ENCODE data around the gene RALGAPA2. TPM values are rescaled to one million over a fixed set of nuclear protein-coding genes. Genes with fewer than 3 reads are reported as not detected.

RALGAPA2 gene
- total RNA-seq, 1 experiment from 2014 or later = 9.8 TPM

DNA sequence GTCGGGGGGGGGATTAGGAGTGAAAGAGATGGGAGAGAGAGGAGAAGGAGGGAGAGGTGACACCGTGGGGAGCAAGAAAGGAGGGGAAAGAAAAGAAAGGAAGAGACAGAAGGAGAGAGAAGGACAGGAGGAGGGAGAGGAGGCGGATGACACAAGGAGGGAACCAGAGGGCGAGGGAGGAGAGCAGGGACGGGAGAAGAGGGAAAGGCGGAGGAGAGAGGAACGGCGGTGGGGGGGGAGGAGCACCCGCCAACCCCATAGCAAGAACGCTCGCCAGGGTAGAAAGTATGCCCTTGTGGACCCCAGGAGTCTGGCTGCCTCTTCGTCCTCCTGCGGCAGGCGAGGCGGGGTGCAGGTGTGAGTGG, 349.0 kb downstream of the RALGAPA2 start:
- ATAC-seq (no peak), DNase-seq (no peak)
- CTCF ChIA-PET = no interaction called here
- peak overlapping the region; percentile 40 for H3K4me2 ChIP-seq (ENCODE audit: low read length)
- H4K20me1 ChIP-seq (ENCODE audit: low read length) = no peaks in the 10 kb centered on the region
- H3K36me3 ChIP-seq (ENCODE audit: low read depth, low read length) = no peaks in the 10 kb centered on the region
- no peaks in the 10 kb centered on the region for H3K9me3 ChIP-seq (ENCODE audit: low read length)
- no peaks in the 10 kb centered on the region for H3K9me2 ChIP-seq (replicated peaks; ENCODE audit: low read length)
- no peaks in the 10 kb centered on the region for H3F3A ChIP-seq (ENCODE audit: low read length, unreplicated experiment)
- no peak overlapping the region for H3K9ac ChIP-seq (ENCODE audit: low read length)
- H3K79me2 ChIP-seq (ENCODE audit: low read length) = no peaks in the 10 kb centered on the region
- POLR2A ChIA-PET (ENCODE audit: unreplicated experiment) = no interaction called here
- H3K27me3 ChIP-seq (ENCODE audit: low read length) = peaks cover 63% of the 10 kb centered on the region
- BruUV-seq (replicated peaks) = no TSS peak
- no peak overlapping the region for H3K27ac ChIP-seq (ENCODE audit: low read length)
- peaks cover 5% of the 10 kb centered on the region; the same call in 1 of the 2 replicates for H3K4me1 ChIP-seq (ENCODE audit: insufficient read depth, low read length)
- intact Hi-C loops (cut with micrococcal nuclease) = loop anchor here (5.0 kb wide), 1 partner anchor 89 kb away; no protein-coding TSS in a partner anchor
- TF ChIP-seq, protein P1, sequence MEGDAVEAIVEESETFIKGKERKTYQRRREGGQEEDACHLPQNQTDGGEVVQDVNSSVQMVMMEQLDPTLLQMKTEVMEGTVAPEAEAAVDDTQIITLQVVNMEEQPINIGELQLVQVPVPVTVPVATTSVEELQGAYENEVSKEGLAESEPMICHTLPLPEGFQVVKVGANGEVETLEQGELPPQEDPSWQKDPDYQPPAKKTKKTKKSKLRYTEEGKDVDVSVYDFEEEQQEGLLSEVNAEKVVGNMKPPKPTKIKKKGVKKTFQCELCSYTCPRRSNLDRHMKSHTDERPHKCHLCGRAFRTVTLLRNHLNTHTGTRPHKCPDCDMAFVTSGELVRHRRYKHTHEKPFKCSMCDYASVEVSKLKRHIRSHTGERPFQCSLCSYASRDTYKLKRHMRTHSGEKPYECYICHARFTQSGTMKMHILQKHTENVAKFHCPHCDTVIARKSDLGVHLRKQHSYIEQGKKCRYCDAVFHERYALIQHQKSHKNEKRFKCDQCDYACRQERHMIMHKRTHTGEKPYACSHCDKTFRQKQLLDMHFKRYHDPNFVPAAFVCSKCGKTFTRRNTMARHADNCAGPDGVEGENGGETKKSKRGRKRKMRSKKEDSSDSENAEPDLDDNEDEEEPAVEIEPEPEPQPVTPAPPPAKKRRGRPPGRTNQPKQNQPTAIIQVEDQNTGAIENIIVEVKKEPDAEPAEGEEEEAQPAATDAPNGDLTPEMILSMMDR (conservative IDR thresholded peaks at IDR 0.05; ENCODE audit: low read depth, low read length) = no peak
- TF ChIP-seq EZH2 (IDR thresholded peaks at IDR 0.05; ENCODE audit: low read length, unreplicated experiment) (no peak), EZH2phosphoT487 (IDR thresholded peaks at IDR 0.05; ENCODE audit: borderline replicate concordance, low read length) (no peak)
- no peak overlapping the region for H2AFZ ChIP-seq (ENCODE audit: low read length)
- H3K4me3 ChIP-seq (ENCODE audit: low read length) = no peak overlapping the region; the same call in 1 of the 2 replicates

DNA sequence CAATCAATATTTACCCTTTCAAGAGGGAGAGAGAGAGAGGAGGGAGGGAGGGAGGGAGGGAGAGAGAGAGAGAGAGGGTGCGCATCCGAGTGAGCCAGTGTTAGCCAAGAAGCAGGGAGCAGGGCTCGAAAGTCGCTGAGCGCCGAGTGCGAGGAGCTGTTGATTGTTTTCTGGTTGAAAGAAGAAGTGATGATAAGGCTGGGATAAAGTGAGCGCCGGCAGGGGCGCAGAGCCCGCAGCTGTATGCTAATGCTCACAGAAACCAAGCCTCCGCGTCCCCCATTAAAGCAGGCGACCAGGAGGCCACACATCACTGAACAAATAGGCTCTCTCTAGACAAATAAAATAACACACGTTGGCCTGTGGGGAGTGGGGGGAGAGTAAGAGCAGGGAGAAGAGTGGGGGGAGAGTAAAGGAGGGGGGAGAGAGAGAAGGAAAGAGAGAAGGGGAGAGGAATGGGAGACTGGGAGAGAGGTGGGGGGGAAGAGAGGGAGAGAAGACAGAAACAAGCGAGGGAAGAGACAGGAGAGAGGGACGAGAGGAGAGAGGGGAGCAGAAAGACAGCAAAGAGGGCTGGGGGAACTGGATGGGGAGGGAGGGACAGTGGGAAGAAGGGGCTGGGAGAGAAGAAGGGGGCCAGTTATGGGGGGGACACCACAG, 349.5 kb downstream of the RALGAPA2 start:
- Histone ChIP-seq H3K4me1 (ENCODE audit: insufficient read depth, low read length) (peaks cover 5% of the 10 kb centered on the region; the same call in 1 of the 2 replicates), H3K9me2 (replicated peaks; ENCODE audit: low read length) (no peaks in the 10 kb centered on the region), H3K36me3 (ENCODE audit: low read depth, low read length) (no peaks in the 10 kb centered on the region), H3K9ac (ENCODE audit: low read length) (no peak overlapping the region), H2AFZ (ENCODE audit: low read length) (no peak overlapping the region), H3K27ac (ENCODE audit: low read length) (no peak overlapping the region), H3K4me3 (ENCODE audit: low read length) (no peak overlapping the region), H3K79me2 (ENCODE audit: low read length) (no peaks in the 10 kb centered on the region), H3K4me2 (ENCODE audit: low read length) (peak overlapping the region; percentile 40; the same call in 1 of the 2 replicates), H3F3A (ENCODE audit: low read length, unreplicated experiment) (no peaks in the 10 kb centered on the region), H4K20me1 (ENCODE audit: low read length) (no peaks in the 10 kb centered on the region), H3K9me3 (ENCODE audit: low read length) (no peaks in the 10 kb centered on the region), H3K27me3 (ENCODE audit: low read length) (peaks cover 63% of the 10 kb centered on the region)
- ATAC-seq (no peak), DNase-seq (no peak)
- intact Hi-C loops (cut with micrococcal nuclease) = loop anchor here (5.0 kb wide), 1 partner anchor 89 kb away; no protein-coding TSS in a partner anchor
- ChIA-PET CTCF (no interaction called here), POLR2A (ENCODE audit: unreplicated experiment) (no interaction called here)
- TF ChIP-seq, protein P1 (conservative IDR thresholded peaks at IDR 0.05; ENCODE audit: low read depth, low read length) = no peak
- TF ChIP-seq EZH2 (IDR thresholded peaks at IDR 0.05; ENCODE audit: low read length, unreplicated experiment) = no peak
- TF ChIP-seq EZH2phosphoT487 (IDR thresholded peaks at IDR 0.05; ENCODE audit: borderline replicate concordance, low read length) = no peak
- BruUV-seq (replicated peaks) = no TSS peak

DNA sequence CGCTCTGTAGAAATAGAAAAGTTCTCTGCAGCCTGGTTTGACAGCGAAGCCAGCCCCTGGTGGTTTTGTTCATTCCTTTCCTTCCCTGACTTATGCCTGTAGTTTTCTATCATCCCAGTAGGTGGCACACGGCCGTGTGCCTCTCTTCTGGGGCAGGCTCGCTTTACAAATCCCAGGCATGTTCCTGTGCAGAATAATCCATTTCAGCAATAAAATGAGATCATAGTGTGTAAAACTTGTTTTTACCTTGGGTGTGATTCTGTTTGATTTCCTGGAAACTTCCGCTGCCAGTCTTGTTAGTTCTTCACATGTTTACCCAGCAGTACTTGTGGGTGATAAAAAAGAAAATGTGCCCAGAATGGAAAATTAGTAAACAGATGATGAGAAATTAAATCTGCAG, 352.0 kb downstream of the RALGAPA2 start:
- no peak overlapping the region for H3K9ac ChIP-seq (ENCODE audit: low read length)
- CTCF ChIA-PET = no interaction called here
- H3K27me3 ChIP-seq (ENCODE audit: low read length) = peaks cover 45% of the 10 kb centered on the region
- H3K79me2 ChIP-seq (ENCODE audit: low read length) = no peaks in the 10 kb centered on the region
- H3K27ac ChIP-seq (ENCODE audit: low read length) = no peak overlapping the region
- H3K9me3 ChIP-seq (ENCODE audit: low read length) = no peaks in the 10 kb centered on the region
- peak overlapping the region; percentile 45; the same call in 1 of the 2 replicates for H2AFZ ChIP-seq (ENCODE audit: low read length)
- DNase-seq (peak; percentile 89), ATAC-seq (peak; percentile 93)
- no peaks in the 10 kb centered on the region for H4K20me1 ChIP-seq (ENCODE audit: low read length)
- H3K9me2 ChIP-seq (replicated peaks; ENCODE audit: low read length) = no peaks in the 10 kb centered on the region
- POLR2A ChIA-PET (ENCODE audit: unreplicated experiment) = no interaction called here
- H3K4me3 ChIP-seq (ENCODE audit: low read length) = no peak overlapping the region
- no peaks in the 10 kb centered on the region for H3F3A ChIP-seq (ENCODE audit: low read length, unreplicated experiment)
- no TSS peak for BruUV-seq (replicated peaks)
- no peaks in the 10 kb centered on the region for H3K36me3 ChIP-seq (ENCODE audit: low read depth, low read length)
- peak overlapping the region; percentile 55 for H3K4me2 ChIP-seq (ENCODE audit: low read length)
- intact Hi-C loops (cut with micrococcal nuclease) = loop anchor here (1.0 to 5.0 kb wide), 5 partner anchors 48 to 276 kb away; no protein-coding TSS in a partner anchor
- TF ChIP-seq EZH2 (IDR thresholded peaks at IDR 0.05; ENCODE audit: low read length, unreplicated experiment) = no peak
- TF ChIP-seq, protein P1 (conservative IDR thresholded peaks at IDR 0.05; ENCODE audit: low read depth, low read length) = peak; percentile 95
- peaks cover 5% of the 10 kb centered on the region; the same call in 1 of the 2 replicates for H3K4me1 ChIP-seq (ENCODE audit: insufficient read depth, low read length)
